ENCODE data around the gene PACSIN2. TPM values are rescaled to one million over a fixed set of nuclear protein-coding genes. Genes with fewer than 3 reads are reported as not detected.
A peak's percentile ranks its signal among the peaks of the same experiment; 100 is the strongest.

Gene PACSIN2
- polyA plus RNA-seq, 2 of the 4 experiments (the other 2 are of a cell fraction): 60.3 to 94.0 TPM

- H3K9me3 ChIP-seq: no peaks in the 10 kb centered on the region
- POLR2A ChIA-PET: no interaction called here
- no peak for TF ChIP-seq NFE2L2 (conservative IDR thresholded peaks at IDR 0.05; ENCODE audit: low read length)
- no peak for TF ChIP-seq NR3C1 (IDR thresholded peaks at IDR 0.05)
- TF ChIP-seq ELK1 (IDR thresholded peaks at IDR 0.05; ENCODE audit: low read depth, low read length): no peak
- no peak for TF ChIP-seq PBX3 (IDR thresholded peaks at IDR 0.05)
- TF ChIP-seq JUNB (IDR thresholded peaks at IDR 0.05): no peak
- no peak for TF ChIP-seq HOXB13 (CRISPR knock-in tag; IDR thresholded peaks at IDR 0.05; ENCODE audit: low read depth)
- TF ChIP-seq HDAC2 (IDR thresholded peaks at IDR 0.05): no peak
- TF ChIP-seq EHMT2 (IDR thresholded peaks at IDR 0.05; ENCODE audit: low read depth): no peak
- no peak for TF ChIP-seq EHF (CRISPR knock-in tag; IDR thresholded peaks at IDR 0.05)
- no peak for TF ChIP-seq TFCP2L1 (CRISPR knock-in tag; IDR thresholded peaks at IDR 0.05)
- TF ChIP-seq POLR2AphosphoS2 (conservative IDR thresholded peaks at IDR 0.05; ENCODE audit: low read length): no peak
- no peak for TF ChIP-seq FOSL2 (IDR thresholded peaks at IDR 0.05)
- no peak for TF ChIP-seq FOSL2 (CRISPR knock-in tag; IDR thresholded peaks at IDR 0.05)
- TF ChIP-seq FOXS1 (CRISPR knock-in tag; IDR thresholded peaks at IDR 0.05): no peak
- no peak for TF ChIP-seq CEBPB (IDR thresholded peaks at IDR 0.05)
- TF ChIP-seq KDM5A (IDR thresholded peaks at IDR 0.05): no peak
- no peak for TF ChIP-seq KDM1A (IDR thresholded peaks at IDR 0.05; ENCODE audit: low read depth)
- no peak overlapping the region for H3K4me2 ChIP-seq
- FAIRE-seq (no peak), ATAC-seq (no peak), DNase-seq (ENCODE audit: low read depth in 1 of 2, low spot score in 1 of 2) (no peak)
- H3K4me1 ChIP-seq: peaks cover 69% of the 10 kb centered on the region
- no peak overlapping the region for H3K4me3 ChIP-seq
- 75% methylated on average over 1 of the region's 3 CpGs for WGBS (ENCODE audit: missing lambda C conversion rate)
- peak overlapping the region; percentile 0 to 53; a peak in 3 of 6 replicates for H3K27ac ChIP-seq
- CTCF ChIA-PET: interaction anchor here (1.4 kb wide), 1 partner anchor 33 kb away, joined by 3 read pairs; no protein-coding TSS in a partner anchor
Measured at GRCh38 chr22:42943981-42944380, 71.0 kb downstream of the PACSIN2 start.

- CTCF ChIA-PET: no interaction called here
- WGBS (ENCODE audit: missing lambda C conversion rate): 51% methylated on average over 2 of the region's 2 CpGs
- no peak overlapping the region for H3K4me3 ChIP-seq
- FAIRE-seq (no peak), ATAC-seq (no peak), DNase-seq (ENCODE audit: low read depth in 1 of 2, low spot score in 1 of 2) (no peak)
- H3K9me3 ChIP-seq: no peaks in the 10 kb centered on the region
- peaks cover 69% of the 10 kb centered on the region for H3K4me1 ChIP-seq
- TF ChIP-seq USF2 (IDR thresholded peaks at IDR 0.05) (no peak), CTCF (IDR thresholded peaks at IDR 0.05) (no peak), CHD2 (IDR thresholded peaks at IDR 0.05; ENCODE audit: low read length, partially characterized antibody) (no peak), EHF (CRISPR knock-in tag; IDR thresholded peaks at IDR 0.05) (no peak), HES2 (IDR thresholded peaks at IDR 0.05) (no peak)
- no peak overlapping the region for H3K4me2 ChIP-seq
- H3K27ac ChIP-seq: peak overlapping the region in 1 of 2 experiments; percentile 36; a peak in 1 of 6 replicates
- POLR2A ChIA-PET: no interaction called here
Measured at GRCh38 chr22:42942351-42942750, 72.6 kb downstream of the PACSIN2 start.

Data from A549 (cell line).